Prostate gland (tissue), 2 donors: ENCODE data around the gene NDUFB11. TPM values are rescaled to one million over a fixed set of nuclear protein-coding genes. Genes with fewer than 3 reads are reported as not detected.

Source experiments
- DNase-seq: peaks from one replicate; pipeline ENCODE4 v3.0.0-alpha.2; 2019; ENCODE audit warnings: low spot score
- H3K27ac ChIP-seq, 2 donors: fragments of 200-600 bp; sonication (generic); 2 replicates each; pipeline ENCODE4 v1.5.1; 2017 to 2019
- H3K27me3 ChIP-seq: fragments of 200-600 bp; sonication (generic); replicated peaks from 2 replicates; pipeline ENCODE4 v1.5.1; 2019; ENCODE audit not compliant: insufficient read depth
- H3K36me3 ChIP-seq, 2 donors: fragments of 200-600 bp; sonication (generic); 1 replicate in 1 of 2; 2 replicates in 1 of 2; pipeline versions ENCODE4 v1.5.1 to v1.8.1; 2017 to 2019
- H3K4me1 ChIP-seq: fragments of 200-600 bp; sonication (generic); replicated peaks from 2 replicates; pipeline ENCODE4 v1.5.1; 2019
- H3K4me3 ChIP-seq, 2 donors: fragments of 200-600 bp; sonication (generic); 2 replicates each; pipeline ENCODE4 v1.5.1; 2017 to 2019
- H3K9me3 ChIP-seq: fragments of 200-600 bp; sonication (generic); 2 replicates; pipeline ENCODE4 v1.5.1; 2017
- CTCF ChIP-seq, 4 experiments: fragments of 200-600 bp in 2 of 4; fragments of 450-650 bp in 2 of 4; sonication (generic) in 2 of 4; IDR thresholded peaks; 1 replicate in 3 of 4; 2 replicates in 1 of 4; pipeline ENCODE4 v1.5.1; 2016 to 2019; ENCODE audit warnings: antibody characterized with exemption in 4 of 4, mild to moderate bottlenecking in 2 of 4, moderate library complexity in 2 of 4
- POLR2A ChIP-seq: fragments of 450-650 bp; IDR thresholded peaks from one replicate; pipeline ENCODE4 v1.6.1; 2016; ENCODE audit warnings: antibody characterized with exemption, mild to moderate bottlenecking
- POLR2AphosphoS5 ChIP-seq: sonication (generic); formaldehyde crosslinking; IDR thresholded peaks from one replicate; pipeline ENCODE4 v1.6.1; 2017; ENCODE audit warnings: antibody characterized with exemption
- WGBS: methylation state at CpG from one replicate; pipeline ENCODE4 v1.1.5; 2018; 5-methylcytosine and 5-hydroxymethylcytosine counted together
- intact Hi-C: fragments of 100-400 bp; cut with DNase I; formaldehyde crosslinking; loops from one replicate; pipeline ENCODE4 v1.14.2; 2022
- total RNA-seq, 2 donors: library from RNA; depleted of rRNA; stranded (reverse); fragments of >200 nt; gene quantifications; one replicate each; pipeline ENCODE4 v1.1.0, GENCODE V29; 2016

NDUFB11 gene
- total RNA-seq, 2 donors from 2014 or later = 85.3 to 131 TPM

GRCh38 chrX:47146936-47147859 is 2.7 kb upstream of the NDUFB11 start:
- H3K27ac ChIP-seq = no peak overlapping the region
- intact Hi-C loops = no loop called here
- H3K4me3 ChIP-seq = peak overlapping the region in 1 of 2 donors; percentile 64

GRCh38 chrX:47146121-47146935 is 1.8 kb upstream of the NDUFB11 start:
- intact Hi-C loops = no loop called here
- Histone ChIP-seq H3K9me3 (no peaks in the 10 kb centered on the region), H3K27me3 (no peaks in the 10 kb centered on the region), H3K4me1 (no peaks in the 10 kb centered on the region), H3K27ac (peak overlapping the region; percentile 93), H3K36me3 (no peaks in the 10 kb centered on the region), H3K4me3 (peak overlapping the region; percentile 58 to 64)
- 19% methylated on average over 8 of the region's 10 CpGs for WGBS
- no peak for TF ChIP-seq POLR2AphosphoS5
- no peak for TF ChIP-seq POLR2A
- no peak for TF ChIP-seq CTCF (IDR thresholded peaks at IDR 0.05)
- no peak for DNase-seq

More at GRCh38 chrX:47146936-47147859, 2.7 kb upstream of the NDUFB11 start:
- Histone ChIP-seq H3K36me3 (no peaks in the 10 kb centered on the region), H3K4me1 (no peaks in the 10 kb centered on the region), H3K9me3 (no peaks in the 10 kb centered on the region), H3K27me3 (no peaks in the 10 kb centered on the region)
- 85% methylated on average over 10 of the region's 12 CpGs for WGBS
- TF ChIP-seq POLR2AphosphoS5 (no peak), CTCF (IDR thresholded peaks at IDR 0.05) (no peak), POLR2A (no peak)
- no peak for DNase-seq

GRCh38 chrX:47145395-47146120 is 1.1 kb upstream of the NDUFB11 start:
- DNase-seq = peak; percentile 4
- Histone ChIP-seq H3K27ac (peak overlapping the region; percentile 93), H3K4me1 (no peaks in the 10 kb centered on the region), H3K4me3 (peak overlapping the region; percentile 58 to 64), H3K9me3 (no peaks in the 10 kb centered on the region), H3K36me3 (no peaks in the 10 kb centered on the region), H3K27me3 (no peaks in the 10 kb centered on the region)
- WGBS = under 1% methylated on average over 31 of the region's 39 CpGs
- intact Hi-C loops = no loop called here
- no peak for TF ChIP-seq CTCF (IDR thresholded peaks at IDR 0.05)
- TF ChIP-seq POLR2AphosphoS5 = no peak
- TF ChIP-seq POLR2A = no peak

GRCh38 chrX:47143894-47144625 is 442 bp downstream of the NDUFB11 start:
- Histone ChIP-seq H3K27ac (peak overlapping the region; percentile 93), H3K4me1 (no peaks in the 10 kb centered on the region), H3K36me3 (no peaks in the 10 kb centered on the region), H3K9me3 (no peaks in the 10 kb centered on the region), H3K4me3 (peak overlapping the region; percentile 58 to 64), H3K27me3 (no peaks in the 10 kb centered on the region)
- WGBS = 3% methylated on average over 27 of the region's 46 CpGs
- TF ChIP-seq POLR2A (no peak), CTCF (IDR thresholded peaks at IDR 0.05) (no peak), POLR2AphosphoS5 (no peak)
- peak; percentile 6 for DNase-seq
- intact Hi-C loops = no loop called here
